OCI-LY3 (cell line): Measurements from ENCODE around the gene PLPP2.

Source experiments
- H2AFZ ChIP-seq: fragments of 200-600, 300-600 bp; shearing (Covaris generic); 2 replicates; pipeline ENCODE4 v1.6.0; 2014; ENCODE audit warnings: antibody characterized with exemption, low read depth, low read length
- H3K27ac ChIP-seq: fragments of 200-600, 300-600 bp; sonication (generic); 2 replicates; pipeline ENCODE4 v1.5.1; 2014; ENCODE audit warnings: mild to moderate bottlenecking, low read length, moderate library complexity, mixed read lengths
- H3K27me3 ChIP-seq: fragments of 200-600, 300-600 bp; sonication (generic); 2 replicates; pipeline ENCODE4 v1.6.1; 2014; ENCODE audit warnings: low read depth, low read length, mixed read lengths
- H3K36me3 ChIP-seq: fragments of 200-600, 300-600 bp; sonication (generic); replicated peaks from 2 replicates; pipeline ENCODE3; 2014; ENCODE audit warnings: low read depth, low read length, mixed read lengths
- H3K4me1 ChIP-seq: fragments of 300-600, 200-600 bp; sonication (generic); 2 replicates; pipeline ENCODE4 v1.6.1; 2014; ENCODE audit warnings: low read length, mixed read lengths
- H3K4me2 ChIP-seq: fragments of 200-600, 300-600 bp; sonication (generic); 2 replicates; pipeline ENCODE4 v1.6.1; 2014; ENCODE audit warnings: low read length, mixed read lengths
- H3K4me3 ChIP-seq: fragments of 300-600, 200-600 bp; sonication (generic); 2 replicates; pipeline ENCODE4 v1.5.1; 2014; ENCODE audit warnings: antibody characterized with exemption, mild to moderate bottlenecking, low read length, moderate library complexity
- H3K79me2 ChIP-seq: fragments of 300-600, 200-600 bp; shearing (Covaris generic); 2 replicates; pipeline ENCODE4 v1.6.1; 2014; ENCODE audit warnings: mild to moderate bottlenecking, low read length, mixed read lengths
- H3K9ac ChIP-seq: fragments of 300-600, 200-600 bp; shearing (Covaris generic); 2 replicates; pipeline ENCODE4 v1.6.0; 2014; ENCODE audit warnings: mild to moderate bottlenecking, low read length, moderate library complexity
- H3K9me3 ChIP-seq: fragments of 200-600, 300-600 bp; shearing (Covaris generic); 2 replicates; pipeline ENCODE4 v1.6.1; 2014; ENCODE audit warnings: low read length, mixed read lengths; ENCODE audit not compliant: insufficient read depth
- H4K20me1 ChIP-seq: fragments of 200-600, 300-600 bp; sonication (generic); 2 replicates; pipeline ENCODE4 v1.6.1; 2016; ENCODE audit warnings: low read length, mixed read lengths; ENCODE audit not compliant: insufficient read depth
- EZH2phosphoT487 ChIP-seq: fragments of 200-600 bp; shearing (Covaris generic); IDR thresholded peaks from 2 replicates; pipeline ENCODE4 v1.6.1; 2018; ENCODE audit warnings: antibody characterized with exemption, mixed run types, low read depth
- TF ChIP-seq, protein P1 (sequence below): fragments of 200-600, 300-600 bp; sonication (generic); IDR thresholded peaks from 2 replicates; pipeline ENCODE4 v1.5.1; 2014; ENCODE audit warnings: antibody characterized with exemption, low read length, low read depth

PLPP2 gene

DNA sequence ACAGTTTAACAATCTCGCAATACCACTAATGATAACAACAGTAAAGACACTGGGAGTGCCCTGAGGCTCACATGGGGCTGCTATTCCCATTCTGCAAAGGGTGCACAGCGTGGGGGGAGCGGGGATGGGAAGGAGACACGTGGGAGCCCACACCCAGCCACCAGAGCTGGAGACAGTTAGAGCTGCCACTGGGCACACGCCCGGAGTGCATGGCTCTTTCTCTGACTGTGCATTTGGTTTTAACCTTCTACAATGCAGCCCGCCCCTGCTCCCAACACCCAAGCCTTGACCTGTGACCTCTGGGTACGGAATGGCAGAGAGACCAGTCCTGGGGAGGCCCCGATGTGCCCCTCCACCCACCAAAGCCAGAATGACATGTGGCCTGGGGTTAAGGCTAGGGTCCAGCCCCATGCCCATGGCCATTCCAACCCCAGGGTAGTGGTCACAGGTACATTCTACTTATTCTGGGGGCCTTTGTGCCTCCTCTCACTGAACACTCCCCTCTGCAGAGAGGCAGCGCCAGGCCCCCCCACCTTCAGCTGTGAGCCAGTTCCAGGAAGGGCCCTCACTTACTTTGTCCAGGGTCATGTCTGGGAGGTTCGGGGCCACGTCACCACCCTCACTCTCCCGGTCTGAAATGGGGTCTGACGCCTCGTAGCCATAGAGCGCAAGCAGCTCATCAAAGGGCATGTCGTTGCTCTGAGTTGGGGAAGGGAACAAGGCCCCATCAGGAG is 36.3 kb upstream of the PLPP2 start:
- Histone ChIP-seq H3K27me3 (no peaks in the 10 kb centered on the region), H3K4me2 (no peak overlapping the region), H3K4me1 (no peaks in the 10 kb centered on the region), H3K79me2 (no peaks in the 10 kb centered on the region), H3K4me3 (no peak overlapping the region), H3K9ac (no peak overlapping the region), H3K36me3 (no peaks in the 10 kb centered on the region), H4K20me1 (no peaks in the 10 kb centered on the region), H2AFZ (no peak overlapping the region), H3K27ac (no peak overlapping the region), H3K9me3 (no peaks in the 10 kb centered on the region; the same call in 1 of the 2 replicates)
- no peak for TF ChIP-seq EZH2phosphoT487
- TF ChIP-seq, protein P1, sequence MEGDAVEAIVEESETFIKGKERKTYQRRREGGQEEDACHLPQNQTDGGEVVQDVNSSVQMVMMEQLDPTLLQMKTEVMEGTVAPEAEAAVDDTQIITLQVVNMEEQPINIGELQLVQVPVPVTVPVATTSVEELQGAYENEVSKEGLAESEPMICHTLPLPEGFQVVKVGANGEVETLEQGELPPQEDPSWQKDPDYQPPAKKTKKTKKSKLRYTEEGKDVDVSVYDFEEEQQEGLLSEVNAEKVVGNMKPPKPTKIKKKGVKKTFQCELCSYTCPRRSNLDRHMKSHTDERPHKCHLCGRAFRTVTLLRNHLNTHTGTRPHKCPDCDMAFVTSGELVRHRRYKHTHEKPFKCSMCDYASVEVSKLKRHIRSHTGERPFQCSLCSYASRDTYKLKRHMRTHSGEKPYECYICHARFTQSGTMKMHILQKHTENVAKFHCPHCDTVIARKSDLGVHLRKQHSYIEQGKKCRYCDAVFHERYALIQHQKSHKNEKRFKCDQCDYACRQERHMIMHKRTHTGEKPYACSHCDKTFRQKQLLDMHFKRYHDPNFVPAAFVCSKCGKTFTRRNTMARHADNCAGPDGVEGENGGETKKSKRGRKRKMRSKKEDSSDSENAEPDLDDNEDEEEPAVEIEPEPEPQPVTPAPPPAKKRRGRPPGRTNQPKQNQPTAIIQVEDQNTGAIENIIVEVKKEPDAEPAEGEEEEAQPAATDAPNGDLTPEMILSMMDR, result no peak

DNA sequence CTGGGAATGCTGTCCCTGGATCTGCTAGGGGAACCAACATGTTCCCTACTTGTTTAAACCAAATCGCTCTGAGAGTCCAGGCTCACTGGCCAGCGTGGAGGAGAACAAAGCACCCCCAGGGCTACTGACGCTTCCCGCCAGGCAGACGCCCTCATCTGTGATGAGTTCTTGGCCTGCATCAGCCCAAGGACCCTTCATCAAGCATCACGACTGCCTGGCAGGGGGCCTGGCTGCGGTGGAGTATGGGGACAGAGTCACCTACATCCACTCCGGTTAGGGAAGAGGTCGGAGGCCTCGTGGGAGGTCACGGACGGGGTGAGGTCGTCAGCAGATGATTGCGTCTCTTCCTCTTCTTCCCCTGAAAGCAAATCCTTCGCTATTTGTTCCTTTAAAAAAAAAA is 35.7 kb upstream of the PLPP2 start:
- H3K27ac ChIP-seq, result no peak overlapping the region
- no peaks in the 10 kb centered on the region for H4K20me1 ChIP-seq
- H3K36me3 ChIP-seq, result no peaks in the 10 kb centered on the region
- H3K4me1 ChIP-seq, result no peaks in the 10 kb centered on the region
- no peak overlapping the region for H3K4me2 ChIP-seq
- H3K79me2 ChIP-seq, result no peaks in the 10 kb centered on the region
- no peaks in the 10 kb centered on the region; the same call in 1 of the 2 replicates for H3K9me3 ChIP-seq
- H3K4me3 ChIP-seq, result no peak overlapping the region
- H3K27me3 ChIP-seq, result no peaks in the 10 kb centered on the region
- H3K9ac ChIP-seq, result no peak overlapping the region
- H2AFZ ChIP-seq, result no peak overlapping the region
- TF ChIP-seq, protein P1, result no peak
- no peak for TF ChIP-seq EZH2phosphoT487

DNA sequence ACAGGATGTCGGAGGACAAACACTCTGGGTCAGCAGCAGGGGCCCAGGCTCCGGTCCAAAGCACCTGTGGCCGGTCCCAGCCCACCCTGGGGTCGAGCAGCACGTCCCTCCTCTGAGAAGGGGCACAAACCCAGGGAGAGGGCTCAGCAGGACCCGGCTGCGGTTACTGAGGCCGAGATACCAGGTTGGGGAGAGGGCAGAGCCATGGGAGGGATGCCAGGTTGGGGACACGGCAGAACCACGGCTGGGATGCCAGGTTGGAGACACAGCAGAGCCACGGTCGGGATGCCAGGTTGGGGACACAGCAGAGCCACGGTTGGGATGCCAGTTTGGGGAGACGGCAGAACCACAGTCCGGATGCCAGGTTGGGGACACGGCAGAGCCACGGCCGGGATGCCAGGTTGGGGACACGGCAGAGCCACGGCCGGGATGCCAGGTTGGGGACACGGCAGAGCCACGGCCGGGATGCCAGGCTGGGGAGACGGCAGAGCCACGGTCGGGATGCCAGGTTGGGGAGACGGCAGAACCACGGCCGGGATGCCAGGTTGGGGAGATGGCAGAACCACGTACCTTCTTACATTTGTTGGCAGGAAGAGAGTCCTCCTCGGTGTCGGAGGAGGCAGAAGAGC is 34.8 kb upstream of the PLPP2 start:
- no peak overlapping the region for H3K9ac ChIP-seq
- no peak overlapping the region for H3K4me3 ChIP-seq
- no peak overlapping the region for H3K27ac ChIP-seq
- no peaks in the 10 kb centered on the region for H3K27me3 ChIP-seq
- no peak overlapping the region for H3K4me2 ChIP-seq
- no peak overlapping the region for H2AFZ ChIP-seq
- no peaks in the 10 kb centered on the region; the same call in 1 of the 2 replicates for H3K9me3 ChIP-seq
- H4K20me1 ChIP-seq, result no peaks in the 10 kb centered on the region
- no peaks in the 10 kb centered on the region for H3K4me1 ChIP-seq
- no peaks in the 10 kb centered on the region for H3K36me3 ChIP-seq
- no peaks in the 10 kb centered on the region for H3K79me2 ChIP-seq
- TF ChIP-seq EZH2phosphoT487, result no peak
- TF ChIP-seq, protein P1, result no peak

DNA sequence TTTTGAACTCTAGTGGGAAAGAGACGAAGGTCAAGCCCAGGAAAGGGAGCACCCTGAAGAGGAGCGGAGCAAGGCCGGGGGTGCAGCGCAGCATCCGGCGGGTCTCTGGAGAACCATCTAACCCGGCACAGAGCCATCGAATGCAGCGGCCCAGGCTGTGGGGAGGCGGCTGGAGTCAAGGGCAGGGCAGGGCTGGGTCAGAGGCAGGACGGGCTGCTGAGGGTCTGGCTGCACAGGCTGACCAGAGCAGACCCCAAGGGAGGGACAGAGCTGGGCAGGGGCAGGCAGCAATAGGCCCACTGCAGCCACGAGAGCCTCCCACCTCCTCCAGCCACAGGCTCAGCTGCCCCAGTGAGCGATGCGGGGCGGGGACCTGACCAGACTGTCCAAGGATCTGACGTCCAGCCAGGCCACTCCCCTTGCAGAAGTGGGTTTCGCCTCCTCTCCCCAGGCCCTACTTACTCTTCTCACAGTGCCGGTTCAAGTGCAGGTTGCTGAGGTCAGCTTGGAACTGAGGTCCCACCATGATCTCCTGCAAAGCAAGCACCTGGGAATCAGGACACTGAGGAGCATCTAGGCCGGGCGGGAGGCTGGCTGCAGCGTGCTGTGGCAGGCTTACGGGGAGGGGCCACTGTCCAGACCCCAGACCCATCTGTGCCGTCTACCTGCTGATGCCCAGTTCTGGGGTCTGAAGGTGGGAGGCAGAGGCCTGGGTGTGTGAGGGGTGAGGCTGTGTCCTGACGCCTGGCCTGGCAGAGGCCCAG is 34.2 kb upstream of the PLPP2 start:
- no peak overlapping the region for H3K9ac ChIP-seq
- H3K9me3 ChIP-seq, result no peaks in the 10 kb centered on the region; the same call in none of the 2 replicates
- no peak overlapping the region for H2AFZ ChIP-seq
- H3K27me3 ChIP-seq, result no peaks in the 10 kb centered on the region
- no peaks in the 10 kb centered on the region for H4K20me1 ChIP-seq
- no peaks in the 10 kb centered on the region for H3K79me2 ChIP-seq
- H3K4me3 ChIP-seq, result no peak overlapping the region
- no peak overlapping the region for H3K4me2 ChIP-seq
- TF ChIP-seq, protein P1, result no peak
- TF ChIP-seq EZH2phosphoT487, result no peak
- H3K36me3 ChIP-seq, result no peaks in the 10 kb centered on the region
- no peaks in the 10 kb centered on the region for H3K4me1 ChIP-seq
- no peak overlapping the region for H3K27ac ChIP-seq
